ENCODE measurements around the gene CCDC186. TPM values are rescaled to one million over a fixed set of nuclear protein-coding genes. Genes with fewer than 3 reads are reported as not detected.

The CCDC186 gene
- total RNA-seq, 1 donor from 2014 or later, result 42.6 TPM

Other genes with a start within 250 kb of the CCDC186 start
- gene ADRB1, start 130.3 kb downstream of the CCDC186 start, total RNA-seq (ENCODE audit: insufficient read depth, low replicate concordance), result 0.72 TPM
- 0.24 TPM for gene TDRD1, start 5.2 kb upstream of the CCDC186 start, total RNA-seq (ENCODE audit: insufficient read depth, low replicate concordance)
- 2.2 TPM for gene VWA2, start 65.1 kb upstream of the CCDC186 start, total RNA-seq (ENCODE audit: insufficient read depth, low replicate concordance)
- 23.1 TPM for gene AFAP1L2, start 230.3 kb upstream of the CCDC186 start, total RNA-seq (ENCODE audit: insufficient read depth, low replicate concordance)

Measured in umbilical cord (tissue), 1 donor.